ENCODE measurements around the gene UQCC5. TPM values are rescaled to one million over a fixed set of nuclear protein-coding genes. Genes with fewer than 3 reads are reported as not detected.

UQCC5 gene
- total RNA-seq, 1 donor from 2014 or later = 0.79 TPM

DNA sequence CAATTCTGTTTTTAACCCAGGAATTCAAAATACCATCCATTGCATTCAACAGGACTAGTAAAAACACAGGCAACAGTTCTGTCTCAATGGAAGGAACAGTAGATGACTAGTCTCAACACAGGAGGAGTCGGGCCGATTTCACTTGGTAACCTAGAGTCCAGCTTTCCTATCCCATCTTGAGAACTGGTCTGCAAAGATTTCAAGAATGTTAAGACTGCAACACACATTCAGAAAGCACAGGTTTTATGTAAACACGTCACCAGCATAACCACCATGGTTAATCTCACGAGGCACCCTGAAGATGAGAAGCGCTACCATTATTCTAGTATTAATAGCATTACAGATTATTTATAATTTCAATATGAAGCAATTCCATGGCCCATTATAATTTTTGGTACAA lies 22.0 kb downstream of the UQCC5 start:
- Histone ChIP-seq H3K4me3 (ENCODE audit: low read depth, low read length) (no peak overlapping the region), H3K36me3 (ENCODE audit: control insufficient read depth, insufficient read depth, low read length) (peaks cover 11% of the 10 kb centered on the region), H3K27me3 (ENCODE audit: control insufficient read depth, insufficient read depth, low read length) (no peaks in the 10 kb centered on the region)
- peak; percentile 47 for FAIRE-seq
- TF ChIP-seq, protein P1, sequence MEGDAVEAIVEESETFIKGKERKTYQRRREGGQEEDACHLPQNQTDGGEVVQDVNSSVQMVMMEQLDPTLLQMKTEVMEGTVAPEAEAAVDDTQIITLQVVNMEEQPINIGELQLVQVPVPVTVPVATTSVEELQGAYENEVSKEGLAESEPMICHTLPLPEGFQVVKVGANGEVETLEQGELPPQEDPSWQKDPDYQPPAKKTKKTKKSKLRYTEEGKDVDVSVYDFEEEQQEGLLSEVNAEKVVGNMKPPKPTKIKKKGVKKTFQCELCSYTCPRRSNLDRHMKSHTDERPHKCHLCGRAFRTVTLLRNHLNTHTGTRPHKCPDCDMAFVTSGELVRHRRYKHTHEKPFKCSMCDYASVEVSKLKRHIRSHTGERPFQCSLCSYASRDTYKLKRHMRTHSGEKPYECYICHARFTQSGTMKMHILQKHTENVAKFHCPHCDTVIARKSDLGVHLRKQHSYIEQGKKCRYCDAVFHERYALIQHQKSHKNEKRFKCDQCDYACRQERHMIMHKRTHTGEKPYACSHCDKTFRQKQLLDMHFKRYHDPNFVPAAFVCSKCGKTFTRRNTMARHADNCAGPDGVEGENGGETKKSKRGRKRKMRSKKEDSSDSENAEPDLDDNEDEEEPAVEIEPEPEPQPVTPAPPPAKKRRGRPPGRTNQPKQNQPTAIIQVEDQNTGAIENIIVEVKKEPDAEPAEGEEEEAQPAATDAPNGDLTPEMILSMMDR (IDR thresholded peaks at IDR 0.05; ENCODE audit: insufficient read depth, low read length, severe bottlenecking) = no peak
- DNase-seq (ENCODE audit: low read depth) = no peak

DNA sequence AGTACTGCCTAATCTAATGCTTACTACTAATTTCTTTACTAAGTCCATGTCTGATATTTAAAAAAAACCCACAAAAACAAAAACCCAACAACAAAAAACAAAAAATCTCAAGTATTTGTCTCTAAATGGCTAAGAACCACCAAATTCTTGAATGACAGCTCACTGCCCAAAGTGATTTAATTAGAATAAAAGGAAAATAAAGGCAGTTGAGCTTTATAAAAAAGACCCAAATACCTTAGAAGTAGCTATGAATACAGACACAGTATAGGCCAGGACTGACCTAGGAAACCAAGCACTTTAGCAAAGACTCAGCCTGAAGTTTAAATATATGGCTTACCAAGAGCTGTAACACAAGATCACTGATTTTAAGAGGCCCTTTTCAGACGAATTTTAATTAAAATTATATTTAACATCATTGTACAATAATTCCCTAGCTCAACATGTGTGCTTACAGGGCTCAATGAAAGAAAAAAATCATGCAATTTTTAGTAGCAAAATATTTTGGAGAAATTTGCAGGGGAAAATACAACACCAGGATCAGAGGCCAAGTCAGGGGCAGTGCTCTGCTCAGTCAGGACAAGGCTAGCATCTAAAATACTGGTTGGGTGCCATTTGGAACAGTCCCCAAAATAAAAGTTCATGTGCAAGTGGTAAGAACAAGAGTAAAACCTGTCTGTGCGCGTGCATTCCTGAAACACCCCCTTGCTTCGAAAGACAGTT lies 24.8 kb downstream of the UQCC5 start:
- H3K27me3 ChIP-seq (ENCODE audit: control insufficient read depth, insufficient read depth, low read length) = no peaks in the 10 kb centered on the region
- DNase-seq (ENCODE audit: low read depth) = no peak
- peaks cover 10% of the 10 kb centered on the region for H3K36me3 ChIP-seq (ENCODE audit: control insufficient read depth, insufficient read depth, low read length)
- FAIRE-seq = no peak
- TF ChIP-seq, protein P1 (IDR thresholded peaks at IDR 0.05; ENCODE audit: insufficient read depth, low read length, severe bottlenecking) = no peak
- no peak overlapping the region for H3K4me3 ChIP-seq (ENCODE audit: low read depth, low read length)

DNA sequence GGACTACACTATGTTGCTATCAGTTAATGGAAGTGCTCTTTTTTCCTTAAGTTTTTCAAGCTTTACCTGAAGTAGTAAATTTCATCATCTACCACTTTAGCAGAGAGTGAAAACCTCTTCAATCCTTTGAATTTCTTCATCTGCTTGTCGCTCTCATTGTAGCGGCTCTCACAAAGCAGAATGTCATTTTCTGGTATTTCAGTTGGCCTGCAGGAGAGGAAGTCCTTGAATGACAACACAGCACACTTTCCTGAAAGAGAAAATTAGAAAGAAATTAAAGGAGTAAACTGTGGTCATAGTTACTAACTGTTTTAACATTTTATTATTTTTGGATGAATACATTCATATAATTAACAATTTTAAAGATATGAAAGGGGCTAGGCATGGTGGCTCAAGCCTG lies 27.6 kb downstream of the UQCC5 start:
- Histone ChIP-seq H3K4me3 (ENCODE audit: low read depth, low read length) (no peak overlapping the region), H3K27me3 (ENCODE audit: control insufficient read depth, insufficient read depth, low read length) (no peaks in the 10 kb centered on the region), H3K36me3 (ENCODE audit: control insufficient read depth, insufficient read depth, low read length) (peaks cover 9% of the 10 kb centered on the region)
- DNase-seq (ENCODE audit: low read depth) (no peak), FAIRE-seq (no peak)
- TF ChIP-seq, protein P1 (IDR thresholded peaks at IDR 0.05; ENCODE audit: insufficient read depth, low read length, severe bottlenecking) = no peak

DNA sequence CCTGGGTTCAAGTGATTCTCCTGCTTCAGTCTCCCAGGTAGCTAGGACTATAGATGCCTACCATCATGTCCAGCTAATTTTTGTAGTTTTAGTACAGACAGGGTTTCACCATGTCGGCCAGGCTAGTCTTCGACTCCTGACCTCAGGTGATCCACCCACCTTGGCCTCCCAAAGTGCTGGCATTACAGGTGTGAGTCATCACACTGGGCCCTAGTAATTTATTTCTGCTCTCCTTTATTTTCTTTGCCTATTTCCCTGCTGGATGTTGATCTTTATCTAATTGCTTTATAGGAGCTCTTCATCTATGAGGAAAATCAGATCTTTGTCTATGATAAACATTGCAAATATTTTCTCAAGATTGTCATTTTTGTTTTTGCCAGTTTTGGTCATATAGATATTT lies 31.7 kb downstream of the UQCC5 start:
- H3K4me3 ChIP-seq (ENCODE audit: low read depth, low read length) = no peak overlapping the region
- peaks cover 3% of the 10 kb centered on the region for H3K36me3 ChIP-seq (ENCODE audit: control insufficient read depth, insufficient read depth, low read length)
- no peak for FAIRE-seq
- TF ChIP-seq, protein P1 (IDR thresholded peaks at IDR 0.05; ENCODE audit: insufficient read depth, low read length, severe bottlenecking) = no peak
- H3K27me3 ChIP-seq (ENCODE audit: control insufficient read depth, insufficient read depth, low read length) = no peaks in the 10 kb centered on the region
- no peak for DNase-seq (ENCODE audit: low read depth)

DNA sequence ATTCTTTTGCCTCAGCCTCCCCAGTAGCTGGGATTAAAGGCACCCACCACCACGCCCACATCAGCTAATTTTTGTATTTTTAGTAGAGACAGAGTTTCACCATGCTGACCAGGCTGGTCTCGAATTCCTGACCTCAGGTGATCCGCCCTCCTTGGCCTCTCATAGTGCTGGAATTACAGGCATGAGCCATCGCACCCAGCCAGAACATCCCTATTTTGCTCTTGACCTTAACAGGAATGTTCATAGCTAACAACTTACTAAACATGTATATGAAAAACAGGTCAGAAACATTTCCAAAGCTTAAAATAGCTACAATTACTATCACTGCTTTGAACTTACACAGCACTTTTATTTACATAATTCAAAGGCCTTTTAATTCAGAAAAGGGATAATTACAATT lies 33.7 kb downstream of the UQCC5 start:
- H3K36me3 ChIP-seq (ENCODE audit: control insufficient read depth, insufficient read depth, low read length) = peaks cover 4% of the 10 kb centered on the region

More for the DNA sequence above, 33.7 kb downstream of the UQCC5 start:
- Histone ChIP-seq H3K27me3 (ENCODE audit: control insufficient read depth, insufficient read depth, low read length) (no peaks in the 10 kb centered on the region), H3K4me3 (ENCODE audit: low read depth, low read length) (no peak overlapping the region)
- peak; percentile 3 for DNase-seq (ENCODE audit: low read depth)
- no peak for FAIRE-seq
- TF ChIP-seq, protein P1 (IDR thresholded peaks at IDR 0.05; ENCODE audit: insufficient read depth, low read length, severe bottlenecking) = no peak
